ENCODE measurements around the gene RPGRIP1L. TPM values are rescaled to one million over a fixed set of nuclear protein-coding genes. Genes with fewer than 3 reads are reported as not detected.
A peak's percentile ranks its signal among the peaks of the same experiment; 100 is the strongest.

RPGRIP1L gene
- total and polyA plus RNA-seq, 2 donors from 2014 or later = 4.3 to 10.2 TPM

DNA sequence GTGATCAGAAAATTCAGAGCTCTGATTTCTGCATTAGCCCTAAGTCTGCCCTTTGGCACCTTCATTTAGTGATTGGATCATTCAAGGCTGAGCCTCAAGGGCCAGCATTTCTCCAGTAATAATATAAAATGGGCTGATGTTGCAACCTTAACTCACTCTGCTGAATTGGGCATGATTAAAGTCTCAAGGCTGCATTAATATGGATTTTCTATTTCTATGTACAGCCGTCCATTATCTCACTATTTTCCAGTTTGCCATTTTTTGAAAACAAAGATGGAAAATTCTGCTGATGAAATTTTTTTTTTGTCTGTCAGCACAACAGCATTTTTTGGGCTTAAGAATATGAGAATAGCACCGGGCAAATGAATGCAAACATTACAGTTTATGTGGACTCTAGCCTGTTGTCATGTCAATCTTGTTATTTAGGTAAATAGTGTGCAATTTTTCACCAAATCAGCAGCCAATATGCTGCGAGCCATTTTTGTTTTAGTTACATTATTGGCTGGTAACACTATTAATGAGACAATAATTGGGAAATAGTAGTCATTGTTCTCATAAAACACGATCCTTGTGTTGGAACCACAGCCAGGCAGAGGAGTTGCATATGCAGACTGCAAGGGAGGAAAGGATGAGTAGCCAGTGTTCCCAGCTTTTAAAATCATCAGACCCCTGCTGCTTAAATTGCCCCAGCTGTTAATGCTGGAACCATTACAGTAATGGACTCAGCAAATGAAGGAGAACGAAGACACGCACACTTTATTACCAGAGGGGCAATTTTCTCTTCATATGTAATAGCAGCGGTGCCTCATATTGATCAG is 10.8 kb upstream of the RPGRIP1L start:
- Histone ChIP-seq H3K4me3 (ENCODE audit: low read length in 3 of 3) (no peak overlapping the region), H3K9me3 (ENCODE audit: control insufficient read depth in 2 of 3, insufficient read depth in 1 of 3, low read length in 3 of 3) (no peaks in the 10 kb centered on the region), H3K36me3 (ENCODE audit: control insufficient read depth in 2 of 3, insufficient read depth in 3 of 3, low read length in 3 of 3) (no peaks in the 10 kb centered on the region), H3K27me3 (ENCODE audit: control insufficient read depth, insufficient read depth, low read length) (no peaks in the 10 kb centered on the region), H3K9ac (ENCODE audit: low read length in 3 of 3) (no peak overlapping the region), H3K27ac (ENCODE audit: low read depth in 2 of 2, low read length in 2 of 2) (no peak overlapping the region), H3K4me1 (ENCODE audit: control insufficient read depth in 2 of 3, insufficient read depth in 2 of 3, low read depth in 1 of 3, low read length in 3 of 3) (no peaks in the 10 kb centered on the region)
- no peak for FAIRE-seq
- intact Hi-C loops (cut with DNase I) = no loop called here
- peak in 1 of 5 donors; percentile 33 for DNase-seq
- TF ChIP-seq CTCF (IDR thresholded peaks at IDR 0.05; ENCODE audit: borderline replicate concordance, extremely low read depth, insufficient read depth) = no peak

GRCh38 chr16:53713403-53714204 is 9.9 kb upstream of the RPGRIP1L start:
- no peaks in the 10 kb centered on the region for H3K9me3 ChIP-seq (ENCODE audit: control insufficient read depth in 2 of 3, insufficient read depth in 1 of 3, low read length in 3 of 3)
- no peak overlapping the region for H3K4me3 ChIP-seq (ENCODE audit: low read length in 3 of 3)
- H3K4me1 ChIP-seq (ENCODE audit: control insufficient read depth in 2 of 3, insufficient read depth in 2 of 3, low read depth in 1 of 3, low read length in 3 of 3) = no peaks in the 10 kb centered on the region
- FAIRE-seq = no peak
- intact Hi-C loops (cut with DNase I) = no loop called here
- no peak overlapping the region for H3K9ac ChIP-seq (ENCODE audit: low read length in 3 of 3)
- H3K27me3 ChIP-seq (ENCODE audit: control insufficient read depth, insufficient read depth, low read length) = no peaks in the 10 kb centered on the region
- DNase-seq = no peak
- no peaks in the 10 kb centered on the region for H3K36me3 ChIP-seq (ENCODE audit: control insufficient read depth in 2 of 3, insufficient read depth in 3 of 3, low read length in 3 of 3)
- TF ChIP-seq CTCF (IDR thresholded peaks at IDR 0.05; ENCODE audit: borderline replicate concordance, extremely low read depth, insufficient read depth) = no peak
- H3K27ac ChIP-seq (ENCODE audit: low read depth in 2 of 2, low read length in 2 of 2) = no peak overlapping the region

DNA sequence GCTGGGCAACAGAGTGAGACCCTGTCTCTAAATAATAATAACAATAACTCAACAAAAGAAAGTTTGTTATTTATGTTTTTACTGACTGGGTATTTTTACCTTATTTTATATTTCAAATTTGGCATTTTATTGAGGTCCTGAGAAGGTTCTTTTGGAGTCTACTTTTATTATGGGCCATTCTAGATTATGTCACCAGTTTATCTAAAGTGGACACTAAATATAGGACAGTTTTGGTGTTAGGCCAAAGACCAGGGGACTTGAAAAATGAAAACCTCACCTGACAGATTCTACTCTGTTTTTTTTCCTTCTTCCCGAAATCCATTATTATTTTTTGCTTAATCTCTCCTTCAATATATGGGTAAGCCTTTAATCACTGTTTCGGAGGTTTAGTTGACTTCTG is 8.4 kb upstream of the RPGRIP1L start:
- H3K27me3 ChIP-seq (ENCODE audit: control insufficient read depth, insufficient read depth, low read length) = no peaks in the 10 kb centered on the region
- no peak overlapping the region for H3K4me3 ChIP-seq (ENCODE audit: low read length in 3 of 3)
- H3K36me3 ChIP-seq (ENCODE audit: control insufficient read depth in 2 of 3, insufficient read depth in 3 of 3, low read length in 3 of 3) = no peaks in the 10 kb centered on the region
- H3K9me3 ChIP-seq (ENCODE audit: control insufficient read depth in 2 of 3, insufficient read depth in 1 of 3, low read length in 3 of 3) = no peaks in the 10 kb centered on the region
- DNase-seq = no peak
- no peaks in the 10 kb centered on the region for H3K4me1 ChIP-seq (ENCODE audit: control insufficient read depth in 2 of 3, insufficient read depth in 2 of 3, low read depth in 1 of 3, low read length in 3 of 3)
- intact Hi-C loops (cut with DNase I) = no loop called here
- H3K27ac ChIP-seq (ENCODE audit: low read depth in 2 of 2, low read length in 2 of 2) = no peak overlapping the region
- FAIRE-seq = no peak
- H3K9ac ChIP-seq (ENCODE audit: low read length in 3 of 3) = no peak overlapping the region
- no peak for TF ChIP-seq CTCF (IDR thresholded peaks at IDR 0.05; ENCODE audit: borderline replicate concordance, extremely low read depth, insufficient read depth)
